ENCODE measurements around the gene C6orf89.

- TF ChIP-seq CTCF (IDR thresholded peaks at IDR 0.05; ENCODE audit: low read length) (no peak), EZH2 (IDR thresholded peaks at IDR 0.05; ENCODE audit: borderline replicate concordance, low read length) (no peak)
These were observed 3.1 kb downstream of the C6orf89 start for GRCh38 chr6:36888654-36889481.

Measured in OCI-LY1 (cell line).